SK-N-SH (cell line): ENCODE results near the gene GOLGA6A.

Experiments
- CTCF ChIP-seq: fragments of 200-600 bp; sonication (generic); IDR thresholded peaks from 2 replicates; pipeline ENCODE4 v1.6.1; 2017; ENCODE audit warnings: antibody characterized with exemption, mild to moderate bottlenecking, moderate library complexity
- EP300 ChIP-seq, 2 experiments: IDR thresholded peaks; 2 replicates each; pipeline versions ENCODE4 v1.4.0 to v1.6.1; 2012; ENCODE audit warnings: borderline replicate concordance in 1 of 2, low read depth in 1 of 2, low read length in 1 of 2
- MEF2A ChIP-seq: IDR thresholded peaks from 2 replicates; pipeline ENCODE4 v1.4.0; 2012; ENCODE audit warnings: low read depth, borderline replicate concordance
- MXI1 ChIP-seq: IDR thresholded peaks from 2 replicates; pipeline ENCODE4 v1.6.1; 2012; ENCODE audit warnings: mild to moderate bottlenecking, low read depth, low read length, improper control_type of control experiment
- NFIC ChIP-seq: IDR thresholded peaks from 2 replicates; pipeline ENCODE4 v1.4.0; 2012; ENCODE audit warnings: borderline replicate concordance
- NRF1 ChIP-seq: IDR thresholded peaks from 2 replicates; pipeline ENCODE4 v1.6.1; 2012; ENCODE audit warnings: low read depth, mild to moderate bottlenecking, low read length
- POLR2AphosphoS5 ChIP-seq: IDR thresholded peaks from 2 replicates; pipeline ENCODE4 v1.6.1; 2012; ENCODE audit warnings: low read depth, low read length
- RCOR1 ChIP-seq: fragments of 150-350 bp; IDR thresholded peaks from 2 replicates; pipeline ENCODE4 v1.6.1; 2017; ENCODE audit warnings: antibody characterized with exemption, low read length
- REST ChIP-seq: IDR thresholded peaks from 2 replicates; pipeline ENCODE4 v1.6.1; 2012; ENCODE audit warnings: mild to moderate bottlenecking, low read depth, low read length, moderate library complexity
- SIN3A ChIP-seq: IDR thresholded peaks from 2 replicates; pipeline ENCODE4 v1.6.1; 2012; ENCODE audit warnings: low read depth, mild to moderate bottlenecking, low read length, moderate library complexity, borderline replicate concordance
- TAF1 ChIP-seq: IDR thresholded peaks from 2 replicates; pipeline ENCODE4 v1.6.1; 2012; ENCODE audit warnings: low read depth, mild to moderate bottlenecking, low read length, moderate library complexity, borderline replicate concordance
- YY1 ChIP-seq: IDR thresholded peaks from 2 replicates; pipeline ENCODE4 v1.4.0; 2012; ENCODE audit warnings: low read depth, mild to moderate bottlenecking
- ZBTB33 ChIP-seq: IDR thresholded peaks from 2 replicates; pipeline ENCODE4 v1.4.0; 2012; ENCODE audit warnings: low read depth, borderline replicate concordance

GRCh38 chr15:74130155-74130848 lies 48.0 kb upstream of the GOLGA6A start, which contains the start of gene ISLR2:
- TF ChIP-seq CTCF: no peak
- no peak for TF ChIP-seq MXI1
- no peak for TF ChIP-seq MEF2A
- TF ChIP-seq ZBTB33: no peak
- TF ChIP-seq SIN3A: no peak
- no peak for TF ChIP-seq RCOR1
- TF ChIP-seq POLR2AphosphoS5: no peak
- TF ChIP-seq EP300 (IDR thresholded peaks at IDR 0.05; ENCODE audit: borderline replicate concordance in 1 of 2, low read depth in 1 of 2, low read length in 1 of 2): no peak
- no peak for TF ChIP-seq TAF1
- TF ChIP-seq YY1: no peak
- no peak for TF ChIP-seq NFIC
- no peak for TF ChIP-seq NRF1
- TF ChIP-seq REST: no peak
